Measurements from ENCODE around the gene SMC1B. TPM values are rescaled to one million over a fixed set of nuclear protein-coding genes. Genes with fewer than 3 reads are reported as not detected.

SMC1B gene
- total RNA-seq, 1 experiment from 2014 or later = not detected

Other genes starting within 250 kb of the SMC1B start
- 107 and 115 TPM in 2 replicates for gene NUP50, start 249.7 kb downstream of the SMC1B start, total RNA-seq (2022)
- 56.8 and 83.2 TPM in 2 replicates for gene KIAA0930, start 172.7 kb downstream of the SMC1B start, total RNA-seq (2022)
- not detected in 2 replicates for gene UPK3A, start 128.7 kb downstream of the SMC1B start, total RNA-seq (2022)
- gene FAM118A, start 103.7 kb downstream of the SMC1B start, total RNA-seq (2022) = 33.5 and 35.0 TPM in 2 replicates
- gene RIBC2, start 94 bp upstream of the SMC1B start, total RNA-seq (2022) = 4.5 and 5.6 TPM in 2 replicates
- 28.4 and 28.6 TPM in 2 replicates for gene FBLN1, start 89.3 kb upstream of the SMC1B start, total RNA-seq (2022)